Fibroblast of lung (primary cell): ENCODE measurements around the gene CAPS. TPM values are rescaled to one million over a fixed set of nuclear protein-coding genes. Genes with fewer than 3 reads are reported as not detected.

Experiments
- DNase-seq, 2 donors: peaks; one replicate each; pipeline versions ENCODE4 v3.0.0 to v3.0.0-alpha.2; 2010; ENCODE audit warnings: low read depth in 2 of 2
- H2AFZ ChIP-seq: 2 replicates; pipeline ENCODE4 v1.5.1; 2012; ENCODE audit warnings: low read length, control low read depth, inconsistent platforms
- H3K27ac ChIP-seq: 2 replicates; pipeline ENCODE4 v1.5.1; 2011; ENCODE audit warnings: low read length, control low read depth; ENCODE audit not compliant: insufficient read depth
- H3K27me3 ChIP-seq: 2 replicates; pipeline ENCODE4 v1.5.1; 2011; ENCODE audit warnings: mild to moderate bottlenecking, low read length; ENCODE audit not compliant: control insufficient read depth, insufficient read depth
- H3K36me3 ChIP-seq: 2 replicates; pipeline ENCODE4 v1.5.1; 2011; ENCODE audit warnings: low read length; ENCODE audit not compliant: control insufficient read depth, insufficient read depth
- H3K4me1 ChIP-seq: 2 replicates; pipeline ENCODE4 v1.5.1; 2011; ENCODE audit warnings: low read length; ENCODE audit not compliant: control insufficient read depth, insufficient read depth; ENCODE audit errors: extremely low read depth
- H3K4me2 ChIP-seq: 2 replicates; pipeline ENCODE4 v1.5.1; 2011; ENCODE audit warnings: low read length, control low read depth; ENCODE audit not compliant: insufficient read depth; ENCODE audit errors: extremely low read depth
- H3K4me3 ChIP-seq, 4 experiments: fragments of 200-600 bp in 1 of 4; sonication (generic) in 1 of 4; replicated peaks in 1 of 4; 2 replicates each; pipeline ENCODE4 v1.5.1; 2011 to 2016; ENCODE audit warnings: low read length in 4 of 4, low read depth in 3 of 4, mild to moderate bottlenecking in 3 of 4, control low read depth in 2 of 4, inconsistent platforms in 1 of 4, mixed read lengths in 1 of 4; ENCODE audit not compliant: insufficient read depth in 1 of 4; ENCODE audit errors: control extremely low read depth in 1 of 4
- H3K79me2 ChIP-seq: 2 replicates; pipeline ENCODE4 v1.5.1; 2012; ENCODE audit warnings: mild to moderate bottlenecking, low read length, inconsistent platforms; ENCODE audit not compliant: control insufficient read depth, insufficient read depth
- H3K9ac ChIP-seq: 2 replicates; pipeline ENCODE4 v1.5.1; 2011; ENCODE audit warnings: mild to moderate bottlenecking, low read length, control low read depth; ENCODE audit not compliant: insufficient read depth
- H3K9me3 ChIP-seq: 2 replicates; pipeline ENCODE4 v1.5.1; 2012; ENCODE audit warnings: low read depth, low read length; ENCODE audit not compliant: control insufficient read depth, insufficient read depth
- H4K20me1 ChIP-seq: 2 replicates; pipeline ENCODE4 v1.5.1; 2011; ENCODE audit warnings: low read length; ENCODE audit not compliant: control insufficient read depth, insufficient read depth; ENCODE audit errors: extremely low read depth
- CTCF ChIP-seq, 2 donors: IDR thresholded peaks in 1 of 2; conservative IDR thresholded peaks in 1 of 2; 1 replicate in 1 of 2; 2 replicates in 1 of 2; pipeline ENCODE4 v1.5.1; 2011 to 2012; ENCODE audit warnings: low read length in 2 of 2, control low read depth in 1 of 2, inconsistent platforms in 1 of 2, low read depth in 1 of 2, mild to moderate bottlenecking in 1 of 2
- EZH2 ChIP-seq: IDR thresholded peaks from 2 replicates; pipeline ENCODE4 v1.5.1; 2012; ENCODE audit warnings: low read length, control low read depth, mild to moderate bottlenecking; ENCODE audit errors: missing control alignments
- polyA plus RNA-seq, 2 donors: library from polyadenylated mRNA; depleted of rRNA in 1 of 2; stranded (reverse) in 1 of 2; unstranded in 1 of 2; fragments of >200 nt; gene quantifications; 2 replicates each; pipeline ENCODE4 v1.2.1, GENCODE V29; 2011 to 2012; ENCODE audit warnings: missing spikeins in 1 of 2
- total RNA-seq: library from RNA; depleted of rRNA; stranded (reverse); fragments of >200 nt; gene quantifications from 2 replicates; pipeline ENCODE4 v1.2.1, GENCODE V29; 2014

Gene CAPS
- total and polyA plus RNA-seq, 2 donors (not counting 1 experiment from before 2014, with no cell fraction given), result 1.6 to 7.3 TPM

DNA sequence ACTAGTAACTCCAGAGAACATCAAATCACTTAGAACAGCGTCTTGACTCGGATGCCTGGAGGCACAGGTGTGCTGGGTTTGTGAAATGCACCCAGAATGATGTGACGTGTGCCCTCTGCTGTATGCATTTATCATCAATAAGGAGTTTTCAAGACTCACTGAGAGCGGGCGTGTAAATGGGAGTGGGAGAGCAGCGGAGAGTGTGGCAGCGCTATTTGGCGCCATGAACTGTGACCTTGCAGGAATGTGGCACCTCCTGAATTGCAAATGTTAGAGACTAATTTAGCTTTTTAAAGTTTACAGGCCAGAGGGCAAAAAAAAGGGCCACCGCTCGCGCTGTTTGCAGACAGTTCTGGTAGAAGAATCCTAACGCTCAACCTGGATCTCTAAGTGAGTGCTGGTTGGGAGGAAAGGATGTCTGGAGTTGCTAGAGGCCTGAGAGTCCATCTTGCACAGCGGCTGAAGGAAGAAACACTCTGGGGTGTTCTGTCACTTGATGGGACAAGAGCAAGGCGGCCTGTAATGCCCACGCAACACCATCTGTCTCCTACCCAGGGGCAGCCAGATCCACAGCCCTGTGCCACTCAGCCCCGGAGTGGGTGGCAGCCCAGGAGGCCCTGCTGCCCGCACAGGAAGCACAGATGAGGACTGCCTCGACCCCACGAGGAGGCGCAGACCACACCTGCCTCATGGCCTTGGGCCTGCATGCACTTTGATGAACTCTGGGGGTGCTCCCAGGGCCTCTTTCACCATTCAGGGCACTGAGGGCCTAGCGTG, 44.2 kb downstream of the CAPS start:
- H3K4me3 ChIP-seq, result no peak overlapping the region
- TF ChIP-seq EZH2 (no peak), CTCF (conservative IDR thresholded peaks at IDR 0.05 in 1 of 2, IDR thresholded peaks at IDR 0.05 in 1 of 2; ENCODE audit: low read depth in 1 of 2, low read length in 2 of 2) (no peak)
- no peaks in the 10 kb centered on the region for H3K9me3 ChIP-seq
- H3K9ac ChIP-seq, result no peak overlapping the region
- no peak overlapping the region for H3K27ac ChIP-seq
- H3K27me3 ChIP-seq, result no peaks in the 10 kb centered on the region
- H3K79me2 ChIP-seq, result peaks cover 80% of the 10 kb centered on the region
- no peak overlapping the region for H2AFZ ChIP-seq
- peaks cover 1% of the 10 kb centered on the region for H4K20me1 ChIP-seq
- H3K36me3 ChIP-seq, result peaks cover 1% of the 10 kb centered on the region
- H3K4me2 ChIP-seq, result no peak overlapping the region
- H3K4me1 ChIP-seq, result peaks cover 40% of the 10 kb centered on the region
- no peak for DNase-seq

DNA sequence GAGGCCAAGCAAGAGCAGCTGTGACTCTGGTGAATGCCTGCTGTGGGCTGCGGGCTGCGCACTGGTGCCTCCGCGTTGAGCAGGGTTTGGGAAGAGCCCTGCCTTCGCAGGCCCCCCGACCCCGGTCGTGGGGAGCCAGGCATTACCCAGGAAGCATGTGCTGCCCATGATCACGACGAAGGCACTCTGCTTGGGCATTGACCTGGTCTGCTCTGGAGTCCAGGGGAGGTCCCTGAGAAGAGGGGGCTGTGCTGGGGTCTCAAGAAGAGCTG, 44.7 kb downstream of the CAPS start:
- peaks cover 35% of the 10 kb centered on the region for H3K4me1 ChIP-seq
- H3K27me3 ChIP-seq, result no peaks in the 10 kb centered on the region
- no peaks in the 10 kb centered on the region for H3K9me3 ChIP-seq
- peaks cover 1% of the 10 kb centered on the region for H3K36me3 ChIP-seq
- H3K79me2 ChIP-seq, result peaks cover 80% of the 10 kb centered on the region
- H3K4me3 ChIP-seq, result no peak overlapping the region
- H2AFZ ChIP-seq, result no peak overlapping the region
- TF ChIP-seq EZH2 (no peak), CTCF (conservative IDR thresholded peaks at IDR 0.05 in 1 of 2, IDR thresholded peaks at IDR 0.05 in 1 of 2; ENCODE audit: low read depth in 1 of 2, low read length in 2 of 2) (no peak)
- no peak overlapping the region for H3K4me2 ChIP-seq
- no peak overlapping the region for H3K9ac ChIP-seq
- H4K20me1 ChIP-seq, result peaks cover 1% of the 10 kb centered on the region
- no peak overlapping the region for H3K27ac ChIP-seq
- no peak for DNase-seq

GRCh38 chr19:5959260-5960004, 45.4 kb downstream of the CAPS start:
- TF ChIP-seq CTCF (conservative IDR thresholded peaks at IDR 0.05 in 1 of 2, IDR thresholded peaks at IDR 0.05 in 1 of 2; ENCODE audit: low read depth in 1 of 2, low read length in 2 of 2) (no peak), EZH2 (no peak)
- Histone ChIP-seq H3K4me2 (no peak overlapping the region), H3K36me3 (peaks cover 1% of the 10 kb centered on the region), H3K27ac (no peak overlapping the region), H3K4me1 (peaks cover 28% of the 10 kb centered on the region), H3K79me2 (peaks cover 81% of the 10 kb centered on the region), H2AFZ (no peak overlapping the region), H3K27me3 (no peaks in the 10 kb centered on the region), H3K9me3 (no peaks in the 10 kb centered on the region), H4K20me1 (peaks cover 1% of the 10 kb centered on the region), H3K9ac (no peak overlapping the region), H3K4me3 (no peak overlapping the region)
- no peak for DNase-seq
